ENCODE results near the gene CERT1.
A peak's percentile ranks its signal among the peaks of the same experiment; 100 is the strongest.

The CERT1 gene

DNA sequence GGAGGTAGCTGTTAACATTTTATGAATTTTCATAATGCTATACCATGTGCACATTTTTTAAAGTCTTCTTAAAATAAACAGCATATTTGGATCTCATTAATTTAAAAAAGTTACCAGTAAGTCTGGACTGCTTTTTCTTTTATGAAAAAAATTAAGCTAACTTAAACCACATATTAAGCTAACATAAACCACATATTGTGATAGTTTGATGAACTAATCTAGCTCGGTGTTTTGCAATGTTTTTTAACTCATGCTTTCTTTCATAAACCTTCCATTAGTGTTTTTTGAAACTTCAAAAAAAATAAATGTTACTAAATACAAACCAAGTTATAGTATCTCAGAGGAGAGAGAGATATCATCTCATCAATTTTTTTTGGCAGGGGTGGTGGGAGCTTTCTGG lies 26.8 kb upstream of the CERT1 start:
- H3K27ac ChIP-seq (replicated peaks; ENCODE audit: low read length): no peak overlapping the region
- H3K4ac ChIP-seq (ENCODE audit: low read length): no peak overlapping the region
- no peak overlapping the region for H3K4me3 ChIP-seq (ENCODE audit: low read length in 2 of 2)
- peaks cover 0 to 7% of the 10 kb centered on the region in 2 donors for H3K4me1 ChIP-seq (ENCODE audit: control insufficient read depth in 2 of 2, insufficient read depth in 1 of 2, low read depth in 1 of 2, low read length in 2 of 2)
- H2AFZ ChIP-seq (ENCODE audit: low read length): no peak overlapping the region
- no peak overlapping the region for H3K14ac ChIP-seq (ENCODE audit: low read length)
- H4K8ac ChIP-seq (ENCODE audit: low read depth, low read length): no peak overlapping the region
- no peak overlapping the region for H2BK5ac ChIP-seq (ENCODE audit: low read length)
- no CpG with 5 or more reads among the region's 1 CpG for WGBS, 2 donors (ENCODE audit: extremely low coverage in 2 of 2, insufficient read length in 2 of 2, insufficient replicate concordance in 1 of 2)
- H2BK120ac ChIP-seq (ENCODE audit: low read depth, low read length): no peak overlapping the region
- H3K23ac ChIP-seq (ENCODE audit: low read depth, low read length, poor library complexity): no peak overlapping the region
- DNase-seq (ENCODE audit: low spot score): no peak
- H3K9ac ChIP-seq (ENCODE audit: low read depth, low read length, poor library complexity): no peak overlapping the region
- no peak overlapping the region for H2BK15ac ChIP-seq (ENCODE audit: low read length)
- H3K9me3 ChIP-seq (replicated peaks in 1 of 2; ENCODE audit: control insufficient read depth in 2 of 2, insufficient read depth in 1 of 2, low read depth in 1 of 2, low read length in 2 of 2): peaks cover 0 to 25% of the 10 kb centered on the region in 2 donors
- H3K36me3 ChIP-seq (replicated peaks in 1 of 2; ENCODE audit: control insufficient read depth in 2 of 2, insufficient read depth in 2 of 2, low read length in 2 of 2): peaks cover 0 to 4% of the 10 kb centered on the region in 2 donors
- no peak overlapping the region for H3K18ac ChIP-seq (ENCODE audit: low read length)
- H2AK5ac ChIP-seq (ENCODE audit: low read depth, low read length): no peak overlapping the region
- peaks cover 5% of the 10 kb centered on the region for H3K79me1 ChIP-seq (ENCODE audit: low read depth, low read length)
- no peaks in the 10 kb centered on the region for H3K27me3 ChIP-seq (ENCODE audit: control insufficient read depth in 3 of 3, insufficient read depth in 3 of 3, low read depth in 1 of 3, low read length in 3 of 3)
- no peak overlapping the region for H2BK12ac ChIP-seq (ENCODE audit: low read length)
- H3K4me2 ChIP-seq (ENCODE audit: insufficient read depth, low read length, poor library complexity, severe bottlenecking): no peak overlapping the region
- H4K91ac ChIP-seq (ENCODE audit: low read depth, low read length, poor library complexity): no peak overlapping the region

DNA sequence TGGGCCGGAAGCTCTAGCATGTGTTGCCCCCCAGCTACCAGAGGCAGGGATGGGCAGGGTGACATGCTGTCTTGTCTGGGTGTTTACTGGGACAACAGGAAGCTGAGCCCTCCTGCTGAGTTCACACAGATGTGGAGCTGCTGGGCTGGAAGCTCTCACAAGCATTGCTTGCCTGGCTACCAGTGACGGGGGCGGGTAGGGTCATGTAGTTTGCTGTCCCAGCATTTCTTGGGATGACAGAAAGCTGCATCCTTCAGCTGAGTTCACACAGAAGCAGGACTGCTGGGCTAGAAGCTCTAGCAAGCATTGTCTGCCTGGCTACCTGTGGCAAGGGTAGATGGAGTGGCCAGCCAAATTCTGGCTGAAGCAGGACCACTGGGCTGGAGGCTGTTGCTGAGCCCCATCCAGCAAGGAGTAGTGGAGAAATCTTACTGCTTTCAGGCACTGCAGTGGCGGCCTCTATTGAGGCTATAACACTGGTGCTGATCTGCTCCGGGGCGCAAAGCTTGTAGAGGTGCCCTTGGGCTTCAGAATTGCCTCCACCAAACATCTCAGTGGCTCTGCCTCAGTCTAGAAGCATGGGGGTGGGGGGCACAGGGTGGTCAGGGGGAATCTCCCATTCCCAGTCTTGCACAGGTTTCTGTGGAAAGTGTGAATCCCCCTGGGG lies 25.4 kb upstream of the CERT1 start:
- no peak overlapping the region for H2BK12ac ChIP-seq (ENCODE audit: low read length)
- no peak overlapping the region for H3K4ac ChIP-seq (ENCODE audit: low read length)
- peak overlapping the region; percentile 56 for H3K23ac ChIP-seq (ENCODE audit: low read depth, low read length, poor library complexity)
- H4K91ac ChIP-seq (ENCODE audit: low read depth, low read length, poor library complexity): peak overlapping the region; percentile 45
- H2BK15ac ChIP-seq (ENCODE audit: low read length): no peak overlapping the region
- peak overlapping the region; percentile 82 for H2BK5ac ChIP-seq (ENCODE audit: low read length)
- H3K4me1 ChIP-seq (ENCODE audit: control insufficient read depth in 2 of 2, insufficient read depth in 1 of 2, low read depth in 1 of 2, low read length in 2 of 2): peaks cover 0 to 7% of the 10 kb centered on the region in 2 donors
- peak overlapping the region; percentile 89 for H3K14ac ChIP-seq (ENCODE audit: low read length)
- peak overlapping the region; percentile 72 for H3K18ac ChIP-seq (ENCODE audit: low read length)
- DNase-seq (ENCODE audit: low spot score): no peak
- no peaks in the 10 kb centered on the region for H3K27me3 ChIP-seq (ENCODE audit: control insufficient read depth in 3 of 3, insufficient read depth in 3 of 3, low read depth in 1 of 3, low read length in 3 of 3)
- no CpG with 5 or more reads among the region's 6 CpGs for WGBS, 2 donors (ENCODE audit: extremely low coverage in 2 of 2, insufficient read length in 2 of 2, insufficient replicate concordance in 1 of 2)
- peak overlapping the region in 1 of 2 donors; percentile 38 for H3K4me3 ChIP-seq (ENCODE audit: low read length in 2 of 2)
- peak overlapping the region; percentile 36 for H3K9ac ChIP-seq (ENCODE audit: low read depth, low read length, poor library complexity)
- no peak overlapping the region for H2BK120ac ChIP-seq (ENCODE audit: low read depth, low read length)
- no peak overlapping the region for H2AK5ac ChIP-seq (ENCODE audit: low read depth, low read length)
- no peak overlapping the region for H3K4me2 ChIP-seq (ENCODE audit: insufficient read depth, low read length, poor library complexity, severe bottlenecking)
- H4K8ac ChIP-seq (ENCODE audit: low read depth, low read length): no peak overlapping the region
- H3K9me3 ChIP-seq (replicated peaks in 1 of 2; ENCODE audit: control insufficient read depth in 2 of 2, insufficient read depth in 1 of 2, low read depth in 1 of 2, low read length in 2 of 2): peaks cover 0 to 35% of the 10 kb centered on the region in 2 donors
- H3K27ac ChIP-seq (replicated peaks; ENCODE audit: low read length): no peak overlapping the region
- peaks cover 0 to 4% of the 10 kb centered on the region in 2 donors for H3K36me3 ChIP-seq (replicated peaks in 1 of 2; ENCODE audit: control insufficient read depth in 2 of 2, insufficient read depth in 2 of 2, low read length in 2 of 2)
- H3K79me1 ChIP-seq (ENCODE audit: low read depth, low read length): peaks cover 5% of the 10 kb centered on the region
- H2AFZ ChIP-seq (ENCODE audit: low read length): no peak overlapping the region

DNA sequence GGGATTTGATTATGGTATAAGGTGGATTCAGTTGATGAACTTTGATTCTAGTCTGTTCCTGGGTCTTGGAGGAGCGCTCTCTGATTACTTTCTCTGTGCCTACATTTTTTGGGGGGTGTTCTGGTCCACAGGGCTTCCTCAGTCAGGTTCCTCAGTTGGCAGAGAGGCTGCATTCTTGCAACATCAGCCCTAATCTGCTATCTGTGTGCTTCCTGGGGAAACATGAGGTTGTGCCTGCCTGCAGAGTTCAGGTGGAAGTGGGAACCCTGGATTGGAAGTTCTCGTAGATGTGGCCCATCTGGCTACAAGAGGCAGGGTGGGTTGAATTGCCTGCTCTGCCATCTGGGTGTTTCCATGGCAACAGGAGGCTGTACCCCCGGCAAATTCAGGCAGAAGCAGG lies 24.7 kb upstream of the CERT1 start:
- Histone ChIP-seq H2BK15ac (ENCODE audit: low read length) (no peak overlapping the region), H3K27me3 (ENCODE audit: control insufficient read depth in 3 of 3, insufficient read depth in 3 of 3, low read depth in 1 of 3, low read length in 3 of 3) (no peaks in the 10 kb centered on the region), H3K27ac (replicated peaks; ENCODE audit: low read length) (no peak overlapping the region), H3K4me1 (ENCODE audit: control insufficient read depth in 2 of 2, insufficient read depth in 1 of 2, low read depth in 1 of 2, low read length in 2 of 2) (peaks cover 0 to 7% of the 10 kb centered on the region in 2 donors), H2BK120ac (ENCODE audit: low read depth, low read length) (no peak overlapping the region), H3K4ac (ENCODE audit: low read length) (no peak overlapping the region), H3K4me2 (ENCODE audit: insufficient read depth, low read length, poor library complexity, severe bottlenecking) (no peak overlapping the region), H3K4me3 (ENCODE audit: low read length in 2 of 2) (no peak overlapping the region), H3K36me3 (replicated peaks in 1 of 2; ENCODE audit: control insufficient read depth in 2 of 2, insufficient read depth in 2 of 2, low read length in 2 of 2) (peaks cover 0 to 4% of the 10 kb centered on the region in 2 donors), H2AK5ac (ENCODE audit: low read depth, low read length) (no peak overlapping the region), H4K91ac (ENCODE audit: low read depth, low read length, poor library complexity) (no peak overlapping the region), H2BK12ac (ENCODE audit: low read length) (no peak overlapping the region), H2AFZ (ENCODE audit: low read length) (no peak overlapping the region), H3K9me3 (replicated peaks in 1 of 2; ENCODE audit: control insufficient read depth in 2 of 2, insufficient read depth in 1 of 2, low read depth in 1 of 2, low read length in 2 of 2) (peaks cover 0 to 36% of the 10 kb centered on the region in 2 donors), H3K9ac (ENCODE audit: low read depth, low read length, poor library complexity) (no peak overlapping the region), H4K8ac (ENCODE audit: low read depth, low read length) (no peak overlapping the region), H3K18ac (ENCODE audit: low read length) (peak overlapping the region; percentile 72), H2BK5ac (ENCODE audit: low read length) (peak overlapping the region; percentile 82), H3K79me1 (ENCODE audit: low read depth, low read length) (peaks cover 5% of the 10 kb centered on the region), H3K14ac (ENCODE audit: low read length) (no peak overlapping the region), H3K23ac (ENCODE audit: low read depth, low read length, poor library complexity) (peak overlapping the region; percentile 56)
- DNase-seq (ENCODE audit: low spot score): no peak
- WGBS, 2 donors (ENCODE audit: extremely low coverage in 2 of 2, insufficient read length in 2 of 2, insufficient replicate concordance in 1 of 2): no CpG with 5 or more reads among the region's 3 CpGs

DNA sequence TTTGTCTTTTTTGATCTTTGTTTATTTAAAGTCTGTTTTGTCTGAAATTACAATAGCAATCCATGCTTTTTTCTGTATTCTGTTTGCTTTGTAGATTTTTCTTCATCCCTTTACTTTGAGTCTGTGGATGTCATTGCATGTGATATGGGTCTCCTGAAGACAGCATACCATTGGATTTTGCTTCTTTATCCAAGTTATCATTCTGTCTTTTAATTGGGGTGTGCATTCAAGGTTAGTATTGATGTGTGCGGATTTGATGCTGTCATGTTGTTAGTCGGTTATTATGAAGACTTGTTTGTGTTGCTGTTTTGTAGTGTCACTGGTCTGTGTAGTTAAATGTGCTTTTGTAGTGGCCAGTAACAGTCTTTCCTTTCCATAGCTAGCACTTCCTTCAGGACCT lies 23.3 kb upstream of the CERT1 start:
- Histone ChIP-seq H3K4ac (ENCODE audit: low read length) (no peak overlapping the region), H2AFZ (ENCODE audit: low read length) (no peak overlapping the region), H3K23ac (ENCODE audit: low read depth, low read length, poor library complexity) (no peak overlapping the region), H2AK5ac (ENCODE audit: low read depth, low read length) (no peak overlapping the region), H3K4me1 (ENCODE audit: control insufficient read depth in 2 of 2, insufficient read depth in 1 of 2, low read depth in 1 of 2, low read length in 2 of 2) (peaks cover 0 to 7% of the 10 kb centered on the region in 2 donors), H3K14ac (ENCODE audit: low read length) (no peak overlapping the region), H3K27me3 (ENCODE audit: control insufficient read depth in 3 of 3, insufficient read depth in 3 of 3, low read depth in 1 of 3, low read length in 3 of 3) (no peaks in the 10 kb centered on the region), H2BK5ac (ENCODE audit: low read length) (no peak overlapping the region), H4K8ac (ENCODE audit: low read depth, low read length) (no peak overlapping the region), H4K91ac (ENCODE audit: low read depth, low read length, poor library complexity) (no peak overlapping the region), H3K9me3 (replicated peaks in 1 of 2; ENCODE audit: control insufficient read depth in 2 of 2, insufficient read depth in 1 of 2, low read depth in 1 of 2, low read length in 2 of 2) (peaks cover 0 to 36% of the 10 kb centered on the region in 2 donors), H3K79me1 (ENCODE audit: low read depth, low read length) (peaks cover 5% of the 10 kb centered on the region), H3K18ac (ENCODE audit: low read length) (no peak overlapping the region), H2BK120ac (ENCODE audit: low read depth, low read length) (no peak overlapping the region), H3K4me2 (ENCODE audit: insufficient read depth, low read length, poor library complexity, severe bottlenecking) (no peak overlapping the region), H2BK15ac (ENCODE audit: low read length) (no peak overlapping the region), H2BK12ac (ENCODE audit: low read length) (no peak overlapping the region), H3K4me3 (ENCODE audit: low read length in 2 of 2) (no peak overlapping the region), H3K36me3 (replicated peaks in 1 of 2; ENCODE audit: control insufficient read depth in 2 of 2, insufficient read depth in 2 of 2, low read length in 2 of 2) (no peaks in the 10 kb centered on the region), H3K9ac (ENCODE audit: low read depth, low read length, poor library complexity) (no peak overlapping the region), H3K27ac (replicated peaks; ENCODE audit: low read length) (no peak overlapping the region)
- WGBS, 2 donors (ENCODE audit: extremely low coverage in 2 of 2, insufficient read length in 2 of 2, insufficient replicate concordance in 1 of 2): no CpG with 5 or more reads among the region's 2 CpGs
- DNase-seq (ENCODE audit: low spot score): no peak

Data from neuronal stem cell (in vitro differentiated cells).